Activated CD4-positive, alpha-beta T cell treated with anti-CD3 and anti-CD28 coated beads, Interleukin-2, amount 10 ng/mL, durations not matched to agents 7 days and 5 days (primary cell): Measurements from ENCODE around the gene TMED3. TPM values are rescaled to one million over a fixed set of nuclear protein-coding genes. Genes with fewer than 3 reads are reported as not detected.

Experiments used
- CTCF ChIA-PET: fragments of 350-600 bp; sonication (Branson Sonifier 250); formaldehyde crosslinking; loops from one replicate; lab custom pipeline; 2021; ENCODE audit warnings: antibody characterized with exemption; lab: Charles Lee
- POLR2A ChIA-PET: fragments of 350-600 bp; sonication (Branson Sonifier 250); formaldehyde crosslinking; loops from one replicate; lab custom pipeline; 2021; ENCODE audit warnings: antibody characterized with exemption; lab: Charles Lee
- DNase-seq: peaks from one replicate; pipeline ENCODE4 v3.0.0-alpha.2; 2020
- H3K27ac Mint-ChIP-seq: one replicate; pipeline ENCODE4 v1.8.0; 2021; ENCODE audit warnings: mild to moderate bottlenecking, moderate library complexity, mixed read lengths
- H3K27me3 Mint-ChIP-seq: one replicate; pipeline ENCODE4 v1.8.0; 2021; ENCODE audit warnings: mixed read lengths
- H3K36me3 Mint-ChIP-seq: one replicate; pipeline ENCODE4 v1.8.0; 2021; ENCODE audit warnings: low read depth, mixed read lengths
- H3K4me1 Mint-ChIP-seq: one replicate; pipeline ENCODE4 v1.8.0; 2021; ENCODE audit warnings: mixed read lengths
- H3K4me3 Mint-ChIP-seq: one replicate; pipeline ENCODE4 v1.8.0; 2021; ENCODE audit warnings: mild to moderate bottlenecking, moderate library complexity, mixed read lengths
- H3K9me3 Mint-ChIP-seq: one replicate; pipeline ENCODE4 v1.8.0; 2021; ENCODE audit warnings: mixed read lengths
- total RNA-seq, 2 experiments: library from RNA; stranded (reverse); gene quantifications; one replicate each; pipeline ENCODE4 v1.2.3, GENCODE V29; 2021

The TMED3 gene
- total RNA-seq, 2 experiments from 2014 or later, result 32.4 to 33.7 TPM

- no peak overlapping the region for H3K27ac Mint-ChIP-seq
Measured at GRCh38 chr15:79329171-79329611, 18.3 kb downstream of the TMED3 start.

GRCh38 chr15:79332824-79333510 lies 22.1 kb downstream of the TMED3 start:
- Mint-ChIP-seq H3K27ac (no peak overlapping the region), H3K4me1 (no peaks in the 10 kb centered on the region), H3K9me3 (no peaks in the 10 kb centered on the region), H3K27me3 (no peaks in the 10 kb centered on the region), H3K4me3 (no peak overlapping the region), H3K36me3 (peaks cover 8% of the 10 kb centered on the region)
- DNase-seq, result no peak
- CTCF ChIA-PET, result no interaction called here
- POLR2A ChIA-PET, result no interaction called here

More at GRCh38 chr15:79329171-79329611, 18.3 kb downstream of the TMED3 start:
- peaks cover 28% of the 10 kb centered on the region for H3K36me3 Mint-ChIP-seq
- no peaks in the 10 kb centered on the region for H3K4me1 Mint-ChIP-seq
- ChIA-PET POLR2A (no interaction called here), CTCF (no interaction called here)
- H3K27me3 Mint-ChIP-seq, result no peaks in the 10 kb centered on the region
- DNase-seq, result no peak
- H3K9me3 Mint-ChIP-seq, result no peaks in the 10 kb centered on the region
- no peak overlapping the region for H3K4me3 Mint-ChIP-seq

GRCh38 chr15:79337591-79337990 lies 26.7 kb downstream of the TMED3 start:
- POLR2A ChIA-PET, result no interaction called here
- Mint-ChIP-seq H3K27ac (no peak overlapping the region), H3K27me3 (no peaks in the 10 kb centered on the region), H3K36me3 (no peaks in the 10 kb centered on the region), H3K4me3 (no peak overlapping the region), H3K9me3 (no peaks in the 10 kb centered on the region), H3K4me1 (no peaks in the 10 kb centered on the region)
- DNase-seq, result no peak
- CTCF ChIA-PET, result no interaction called here

- no peaks in the 10 kb centered on the region for H3K4me1 Mint-ChIP-seq
- H3K27ac Mint-ChIP-seq, result no peak overlapping the region
- ChIA-PET POLR2A (no interaction called here), CTCF (interaction anchor here (1.4 kb wide), 1 partner anchor 514 kb away, joined by 7 read pairs; no protein-coding TSS in a partner anchor)
- H3K4me3 Mint-ChIP-seq, result no peak overlapping the region
- H3K27me3 Mint-ChIP-seq, result no peaks in the 10 kb centered on the region
- peak; percentile 12 for DNase-seq
- H3K36me3 Mint-ChIP-seq, result no peaks in the 10 kb centered on the region
- no peaks in the 10 kb centered on the region for H3K9me3 Mint-ChIP-seq
Measured at GRCh38 chr15:79339588-79340314, 28.8 kb downstream of the TMED3 start.

GRCh38 chr15:79340315-79340602 lies 29.3 kb downstream of the TMED3 start:
- H3K27ac Mint-ChIP-seq, result no peak overlapping the region
- POLR2A ChIA-PET, result no interaction called here
- H3K4me1 Mint-ChIP-seq, result no peaks in the 10 kb centered on the region
- no peak overlapping the region for H3K4me3 Mint-ChIP-seq
- no peak for DNase-seq
- no peaks in the 10 kb centered on the region for H3K27me3 Mint-ChIP-seq
- H3K9me3 Mint-ChIP-seq, result no peaks in the 10 kb centered on the region
- CTCF ChIA-PET, result interaction anchor here (1.4 kb wide), 1 partner anchor 513 kb away, joined by 7 read pairs; no protein-coding TSS in a partner anchor
- H3K36me3 Mint-ChIP-seq, result no peaks in the 10 kb centered on the region

GRCh38 chr15:79341396-79341795 lies 30.5 kb downstream of the TMED3 start:
- ChIA-PET CTCF (interaction anchor here (0.6 to 0.8 kb wide), 2 partner anchors 25 to 434 kb away, joined by 3 read pairs; no protein-coding TSS in a partner anchor), POLR2A (no interaction called here)
- H3K4me1 Mint-ChIP-seq, result no peaks in the 10 kb centered on the region
- H3K27me3 Mint-ChIP-seq, result no peaks in the 10 kb centered on the region
- DNase-seq, result no peak
- H3K27ac Mint-ChIP-seq, result no peak overlapping the region
- H3K4me3 Mint-ChIP-seq, result no peak overlapping the region
- H3K36me3 Mint-ChIP-seq, result no peaks in the 10 kb centered on the region
- no peaks in the 10 kb centered on the region for H3K9me3 Mint-ChIP-seq

GRCh38 chr15:79349525-79349924 lies 38.6 kb downstream of the TMED3 start:
- Mint-ChIP-seq H3K27me3 (no peaks in the 10 kb centered on the region), H3K36me3 (no peaks in the 10 kb centered on the region), H3K4me1 (no peaks in the 10 kb centered on the region), H3K9me3 (no peaks in the 10 kb centered on the region), H3K4me3 (no peak overlapping the region), H3K27ac (no peak overlapping the region)
- POLR2A ChIA-PET, result no interaction called here
- DNase-seq, result no peak
- CTCF ChIA-PET, result no interaction called here

GRCh38 chr15:79352206-79352605 lies 41.3 kb downstream of the TMED3 start:
- POLR2A ChIA-PET, result no interaction called here
- no peaks in the 10 kb centered on the region for H3K36me3 Mint-ChIP-seq
- H3K4me3 Mint-ChIP-seq, result no peak overlapping the region
- H3K9me3 Mint-ChIP-seq, result no peaks in the 10 kb centered on the region
- no peak overlapping the region for H3K27ac Mint-ChIP-seq
- DNase-seq, result no peak
- no peaks in the 10 kb centered on the region for H3K27me3 Mint-ChIP-seq
- CTCF ChIA-PET, result interaction anchor here (0.8 kb wide), 1 partner anchor 29 kb away, joined by 4 read pairs; no protein-coding TSS in a partner anchor
- H3K4me1 Mint-ChIP-seq, result no peaks in the 10 kb centered on the region

- Mint-ChIP-seq H3K27ac (no peak overlapping the region), H3K4me3 (no peak overlapping the region), H3K4me1 (no peaks in the 10 kb centered on the region), H3K27me3 (no peaks in the 10 kb centered on the region), H3K9me3 (no peaks in the 10 kb centered on the region), H3K36me3 (no peaks in the 10 kb centered on the region)
- DNase-seq, result no peak
- ChIA-PET CTCF (no interaction called here), POLR2A (no interaction called here)
Measured at GRCh38 chr15:79357566-79357965, 46.7 kb downstream of the TMED3 start.

GRCh38 chr15:79358069-79358468 lies 47.2 kb downstream of the TMED3 start:
- POLR2A ChIA-PET, result no interaction called here
- H3K27ac Mint-ChIP-seq, result no peak overlapping the region
- no peaks in the 10 kb centered on the region for H3K9me3 Mint-ChIP-seq

GRCh38 chr15:79364571-79365240 lies 53.8 kb downstream of the TMED3 start:
- Mint-ChIP-seq H3K4me3 (no peak overlapping the region), H3K9me3 (no peaks in the 10 kb centered on the region), H3K4me1 (no peaks in the 10 kb centered on the region), H3K27me3 (no peaks in the 10 kb centered on the region), H3K36me3 (no peaks in the 10 kb centered on the region), H3K27ac (no peak overlapping the region)
- CTCF ChIA-PET, result interaction anchor here (1.1 kb wide), 1 partner anchor 17 kb away, joined by 3 read pairs; no protein-coding TSS in a partner anchor
- no peak for DNase-seq
- POLR2A ChIA-PET, result no interaction called here

More at GRCh38 chr15:79358069-79358468, 47.2 kb downstream of the TMED3 start:
- H3K36me3 Mint-ChIP-seq, result no peaks in the 10 kb centered on the region
- DNase-seq, result no peak
- CTCF ChIA-PET, result no interaction called here
- no peaks in the 10 kb centered on the region for H3K27me3 Mint-ChIP-seq
- no peak overlapping the region for H3K4me3 Mint-ChIP-seq
- H3K4me1 Mint-ChIP-seq, result no peaks in the 10 kb centered on the region

GRCh38 chr15:79365765-79366164 lies 54.9 kb downstream of the TMED3 start:
- Mint-ChIP-seq H3K36me3 (no peaks in the 10 kb centered on the region), H3K27me3 (no peaks in the 10 kb centered on the region)
- POLR2A ChIA-PET, result no interaction called here

GRCh38 chr15:79366691-79367090 lies 55.8 kb downstream of the TMED3 start:
- ChIA-PET POLR2A (no interaction called here), CTCF (interaction anchor here (1.3 to 1.8 kb wide), 4 partner anchors 11 to 229 kb away, joined by 3 to 8 read pairs (median 4); no protein-coding TSS in a partner anchor)
- Mint-ChIP-seq H3K27me3 (no peaks in the 10 kb centered on the region), H3K9me3 (no peaks in the 10 kb centered on the region), H3K27ac (no peak overlapping the region), H3K36me3 (no peaks in the 10 kb centered on the region), H3K4me3 (no peak overlapping the region), H3K4me1 (no peaks in the 10 kb centered on the region)
- DNase-seq, result no peak

More at GRCh38 chr15:79365765-79366164, 54.9 kb downstream of the TMED3 start:
- Mint-ChIP-seq H3K4me3 (no peak overlapping the region), H3K4me1 (no peaks in the 10 kb centered on the region), H3K9me3 (no peaks in the 10 kb centered on the region), H3K27ac (no peak overlapping the region)
- DNase-seq, result no peak
- CTCF ChIA-PET, result interaction anchor here (1.1 to 1.5 kb wide), 4 partner anchors 10 to 25 kb away, joined by 3 to 8 read pairs (median 3); no protein-coding TSS in a partner anchor
